ENCODE results near the gene COX6A2.

- TF ChIP-seq CTCF (IDR thresholded peaks at IDR 0.05; ENCODE audit: low read length) (no peak), EZH2phosphoT487 (IDR thresholded peaks at IDR 0.05; ENCODE audit: low read length) (no peak), EZH2 (optimal IDR thresholded peaks at IDR 0.05; ENCODE audit: low read depth, low read length) (no peak)
These were observed 16.9 kb downstream of the COX6A2 start for GRCh38 chr16:31411024-31411844.
